Measurements from ENCODE around the gene ERCC6. TPM values are rescaled to one million over a fixed set of nuclear protein-coding genes. Genes with fewer than 3 reads are reported as not detected.

ERCC6 gene
- total and polyA plus RNA-seq, 2 donors (not counting 1 experiment from before 2014, with no cell fraction given), result 8.1 to 59.8 TPM

- 87% methylated on average over 3 of the region's 8 CpGs for WGBS (ENCODE audit: insufficient coverage)
- Histone ChIP-seq H3K79me2 (ENCODE audit: control insufficient read depth, insufficient read depth, low read length) (no peaks in the 10 kb centered on the region), H3K36me3 (replicated peaks in 1 of 2; ENCODE audit: control extremely low read depth in 1 of 2, control insufficient read depth in 1 of 2, extremely low read depth in 1 of 2, insufficient read depth in 2 of 2, low read length in 1 of 2) (peaks cover 2 to 8% of the 10 kb centered on the region in 2 experiments), H4K20me1 (ENCODE audit: control insufficient read depth, insufficient read depth, low read length, poor library complexity, severe bottlenecking) (no peaks in the 10 kb centered on the region), H3K27ac (ENCODE audit: low read length in 2 of 2) (no peak overlapping the region), H3K4me1 (ENCODE audit: control insufficient read depth in 2 of 2, insufficient read depth in 2 of 2, low read length in 2 of 2) (no peaks in the 10 kb centered on the region), H3K9me3 (ENCODE audit: control extremely low read depth in 1 of 3, control insufficient read depth in 2 of 3, insufficient read depth in 1 of 3, low read length in 2 of 3) (no peaks in the 10 kb centered on the region), H3K9ac (ENCODE audit: low read length) (no peak overlapping the region), H3K27me3 (replicated peaks in 1 of 4; ENCODE audit: control extremely low read depth in 1 of 4, control insufficient read depth in 3 of 4, insufficient read depth in 4 of 4, low read length in 3 of 4) (no peaks in the 10 kb centered on the region), H3K4me2 (replicated peaks; ENCODE audit: low read depth, low read length, poor library complexity, severe bottlenecking) (no peak overlapping the region), H2AFZ (ENCODE audit: insufficient read depth, low read depth, low read length, poor library complexity, severe bottlenecking) (no peak overlapping the region), H3K4me3 (ENCODE audit: control extremely low read depth in 1 of 5, extremely low read depth in 1 of 5, insufficient read depth in 1 of 5, low read depth in 2 of 5, low read length in 4 of 5) (no peak overlapping the region)
- POLR2A ChIA-PET, result no interaction called here
- H3K4me3 Mint-ChIP-seq, result no peak overlapping the region
- H3K4me1 Mint-ChIP-seq, result no peaks in the 10 kb centered on the region
- H3K27ac Mint-ChIP-seq, result no peak overlapping the region
- no peaks in the 10 kb centered on the region for H3K27me3 Mint-ChIP-seq
- no peak for DNase-seq
- no peak for ATAC-seq (ENCODE audit: low read depth)
- CTCF ChIA-PET, result interaction anchor here (1.0 to 1.4 kb wide), 3 partner anchors 22 to 24 kb away, joined by 3 to 6 read pairs (median 3); no protein-coding TSS in a partner anchor
- H3K9me3 Mint-ChIP-seq (ENCODE audit: insufficient read depth), result no peaks in the 10 kb centered on the region
- intact Hi-C loops (cut with micrococcal nuclease), result no loop called here
- TF ChIP-seq, protein P1, sequence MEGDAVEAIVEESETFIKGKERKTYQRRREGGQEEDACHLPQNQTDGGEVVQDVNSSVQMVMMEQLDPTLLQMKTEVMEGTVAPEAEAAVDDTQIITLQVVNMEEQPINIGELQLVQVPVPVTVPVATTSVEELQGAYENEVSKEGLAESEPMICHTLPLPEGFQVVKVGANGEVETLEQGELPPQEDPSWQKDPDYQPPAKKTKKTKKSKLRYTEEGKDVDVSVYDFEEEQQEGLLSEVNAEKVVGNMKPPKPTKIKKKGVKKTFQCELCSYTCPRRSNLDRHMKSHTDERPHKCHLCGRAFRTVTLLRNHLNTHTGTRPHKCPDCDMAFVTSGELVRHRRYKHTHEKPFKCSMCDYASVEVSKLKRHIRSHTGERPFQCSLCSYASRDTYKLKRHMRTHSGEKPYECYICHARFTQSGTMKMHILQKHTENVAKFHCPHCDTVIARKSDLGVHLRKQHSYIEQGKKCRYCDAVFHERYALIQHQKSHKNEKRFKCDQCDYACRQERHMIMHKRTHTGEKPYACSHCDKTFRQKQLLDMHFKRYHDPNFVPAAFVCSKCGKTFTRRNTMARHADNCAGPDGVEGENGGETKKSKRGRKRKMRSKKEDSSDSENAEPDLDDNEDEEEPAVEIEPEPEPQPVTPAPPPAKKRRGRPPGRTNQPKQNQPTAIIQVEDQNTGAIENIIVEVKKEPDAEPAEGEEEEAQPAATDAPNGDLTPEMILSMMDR (IDR thresholded peaks at IDR 0.05), result no peak
- no peak for TF ChIP-seq EZH2 (IDR thresholded peaks at IDR 0.05; ENCODE audit: borderline replicate concordance, insufficient read depth, low read depth, low read length, poor library complexity, severe bottlenecking)
These were observed 50.7 kb downstream of the ERCC6 start for GRCh38 chr10:49488056-49488717.

DNA sequence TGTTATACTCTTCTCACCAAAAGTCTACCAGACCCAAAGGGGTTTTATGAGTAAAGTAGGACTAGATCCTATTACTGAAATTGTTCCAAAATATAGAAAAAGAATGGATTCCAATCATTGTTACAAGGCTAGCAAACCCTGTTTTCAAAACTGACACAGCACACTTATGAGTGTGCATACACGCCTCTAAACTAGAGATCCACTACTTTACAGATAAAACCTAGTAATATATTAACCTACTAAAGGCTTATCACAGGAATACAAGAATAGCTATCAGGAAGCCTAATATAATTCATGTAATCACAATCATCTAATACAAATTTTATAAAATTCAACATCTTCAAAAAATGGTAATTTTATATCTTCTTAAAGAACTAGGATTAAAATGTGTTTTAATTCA, 52.2 kb downstream of the ERCC6 start:
- Histone ChIP-seq H3K9ac (ENCODE audit: low read length) (no peak overlapping the region), H3K79me2 (ENCODE audit: control insufficient read depth, insufficient read depth, low read length) (no peaks in the 10 kb centered on the region), H3K36me3 (replicated peaks in 1 of 2; ENCODE audit: control extremely low read depth in 1 of 2, control insufficient read depth in 1 of 2, extremely low read depth in 1 of 2, insufficient read depth in 2 of 2, low read length in 1 of 2) (peaks cover 0 to 14% of the 10 kb centered on the region in 2 experiments), H3K27me3 (replicated peaks in 1 of 4; ENCODE audit: control extremely low read depth in 1 of 4, control insufficient read depth in 3 of 4, insufficient read depth in 4 of 4, low read length in 3 of 4) (no peaks in the 10 kb centered on the region), H4K20me1 (ENCODE audit: control insufficient read depth, insufficient read depth, low read length, poor library complexity, severe bottlenecking) (no peaks in the 10 kb centered on the region), H3K4me3 (ENCODE audit: control extremely low read depth in 1 of 5, extremely low read depth in 1 of 5, insufficient read depth in 1 of 5, low read depth in 2 of 5, low read length in 4 of 5) (no peak overlapping the region), H3K4me2 (replicated peaks; ENCODE audit: low read depth, low read length, poor library complexity, severe bottlenecking) (no peak overlapping the region), H3K27ac (ENCODE audit: low read length in 2 of 2) (no peak overlapping the region), H3K4me1 (ENCODE audit: control insufficient read depth in 2 of 2, insufficient read depth in 2 of 2, low read length in 2 of 2) (no peaks in the 10 kb centered on the region), H3K9me3 (ENCODE audit: control extremely low read depth in 1 of 3, control insufficient read depth in 2 of 3, insufficient read depth in 1 of 3, low read length in 2 of 3) (no peaks in the 10 kb centered on the region), H2AFZ (ENCODE audit: insufficient read depth, low read depth, low read length, poor library complexity, severe bottlenecking) (no peak overlapping the region)
- intact Hi-C loops (cut with micrococcal nuclease), result no loop called here
- Mint-ChIP-seq H3K9me3 (ENCODE audit: insufficient read depth) (no peaks in the 10 kb centered on the region), H3K27me3 (no peaks in the 10 kb centered on the region), H3K4me1 (no peaks in the 10 kb centered on the region), H3K27ac (no peak overlapping the region), H3K4me3 (no peak overlapping the region)
- POLR2A ChIA-PET, result no interaction called here
- DNase-seq, result no peak
- CTCF ChIA-PET, result interaction anchor here (1.4 kb wide), 1 partner anchor 24 kb away, joined by 3 read pairs; no protein-coding TSS in a partner anchor
- no peak for ATAC-seq (ENCODE audit: low read depth)
- WGBS (ENCODE audit: insufficient coverage), result no CpG with 5 or more reads among the region's 1 CpG
- TF ChIP-seq EZH2 (IDR thresholded peaks at IDR 0.05; ENCODE audit: borderline replicate concordance, insufficient read depth, low read depth, low read length, poor library complexity, severe bottlenecking), result no peak
